HT1080 (cell line): ENCODE data around the gene GLB1L. TPM values are rescaled to one million over a fixed set of nuclear protein-coding genes. Genes with fewer than 3 reads are reported as not detected.
A peak's percentile ranks its signal among the peaks of the same experiment; 100 is the strongest.
"Not testable (repeated sequence)": the region's sequence is repeated elsewhere in the genome, so short reads cannot be mapped to it uniquely, and the experiment has no call there.

Experiments used
- DNase-seq: peaks from one replicate; pipeline ENCODE4 v3.0.0-alpha.2; 2015; ENCODE audit warnings: low read depth
- small RNA-seq: library from RNA; depleted of rRNA; stranded (forward); fragments of <200 nt; gene quantifications from one replicate; pipeline ENCODE3, GENCODE V24; 2014
- total RNA-seq: library from RNA; depleted of rRNA; stranded (reverse); fragments of >200 nt; shearing (Covaris generic); gene quantifications from 2 replicates; pipeline ENCODE4 v1.2.3, GENCODE V29; 2014; rRNA removed

GLB1L gene
- total RNA-seq, 1 experiment from 2014 or later, result 8.4 TPM

GRCh38 chr2:219207884-219208740, 37.1 kb downstream of the GLB1L start:
- DNase-seq, result no peak

GRCh38 chr2:219207134-219207883, 37.9 kb downstream of the GLB1L start:
- DNase-seq, result no peak

- DNase-seq, result peak; percentile 88
Observed at GRCh38 chr2:219206328-219207133, 38.7 kb downstream of the GLB1L start, which contains the start of gene ZFAND2B. TSS of gene ZFAND2B (plus strand) at chr2:219206782. CDS start at chr2:219206988, 206 bp downstream.

- DNase-seq, result no peak
Observed at GRCh38 chr2:219205981-219206327, 39.3 kb downstream of the GLB1L start.

GRCh38 chr2:219205165-219205538, 40.1 kb downstream of the GLB1L start:
- DNase-seq, result no peak

- no peak for DNase-seq
Observed at GRCh38 chr2:219204425-219205164, 40.6 kb downstream of the GLB1L start.

- not testable (repeated sequence) for DNase-seq
Observed at GRCh38 chr2:219201331-219201730, 43.9 kb downstream of the GLB1L start.

GRCh38 chr2:219200502-219201326, 44.5 kb downstream of the GLB1L start:
- DNase-seq, result peak; percentile 42

GRCh38 chr2:219199470-219200211, 45.6 kb downstream of the GLB1L start:
- DNase-seq, result no peak

GRCh38 chr2:219198974-219199373, 46.3 kb downstream of the GLB1L start:
- no peak for DNase-seq

GRCh38 chr2:219197388-219197787, 47.9 kb downstream of the GLB1L start:
- DNase-seq, result no peak

GRCh38 chr2:219186754-219187456, 58.3 kb downstream of the GLB1L start:
- no peak for DNase-seq

Small RNA genes lying within 50 kb of the gene (small RNA-seq; reads per million reads assigned to genes)
- 0.07 reads per million for gene MIR153-1

Other genes with a start within 250 kb of the GLB1L start
- not detected in 2 replicates for gene CFAP65, start 203.9 kb downstream of the GLB1L start, total RNA-seq
- not detected in 2 replicates for gene IHH, start 184.5 kb downstream of the GLB1L start, total RNA-seq
- 17.4 and 22.6 TPM in 2 replicates for gene NHEJ1, start 84.6 kb downstream of the GLB1L start, total RNA-seq
- 0.47 and 0.76 TPM in 2 replicates for gene SLC23A3, start 75.4 kb downstream of the GLB1L start, total RNA-seq
- gene CNPPD1, start 68.5 kb downstream of the GLB1L start, total RNA-seq, result 20.8 and 23.3 TPM in 2 replicates
- gene RETREG2, start 67.2 kb downstream of the GLB1L start, total RNA-seq, result 59.6 and 69.9 TPM in 2 replicates
- gene ZFAND2B, start 38.7 kb downstream of the GLB1L start, total RNA-seq, result 43.2 and 43.8 TPM in 2 replicates
- gene ABCB6, start 26.5 kb downstream of the GLB1L start, total RNA-seq, result 21.4 and 25.5 TPM in 2 replicates
- 37.1 and 47.1 TPM in 2 replicates for gene ATG9A, start 15.8 kb downstream of the GLB1L start, total RNA-seq
- 24.8 and 27.0 TPM in 2 replicates for gene ANKZF1, start 15.6 kb downstream of the GLB1L start, total RNA-seq
- 19.6 and 20.4 TPM in 2 replicates for gene STK16, start within 50 bp of the GLB1L start, total RNA-seq
- 0.14 TPM in 1 of 2 replicates, not detected in the other for gene TUBA4B, start 7.8 kb upstream of the GLB1L start, total RNA-seq
- gene TUBA4A, start 8.5 kb upstream of the GLB1L start, total RNA-seq, result 140 and 154 TPM in 2 replicates
- gene DNAJB2, start 33.9 kb upstream of the GLB1L start, total RNA-seq, result 11.5 and 13.8 TPM in 2 replicates
- 10.2 and 11.2 TPM in 2 replicates for gene PTPRN, start 64.0 kb upstream of the GLB1L start, total RNA-seq
- not detected in 2 replicates for gene RESP18, start 87.3 kb upstream of the GLB1L start, total RNA-seq
- 77.0 and 94.9 TPM in 2 replicates for gene DNPEP, start 142.5 kb upstream of the GLB1L start, total RNA-seq
- not detected in 2 replicates for gene DES, start 172.9 kb upstream of the GLB1L start, total RNA-seq
- gene SPEG, start 189.4 kb upstream of the GLB1L start, total RNA-seq, result 20.6 and 23.0 TPM in 2 replicates